Body of pancreas (tissue), 4 donors: ENCODE measurements around the gene CDKAL1.

Source experiments
- CTCF ChIP-seq, 7 experiments: fragments of 450-650 bp in 4 of 7; fragments of 200-600 bp in 3 of 7; sonication (generic) in 3 of 7; IDR thresholded peaks; one replicate each; pipeline ENCODE4 v1.5.1; 2016 to 2019; ENCODE audit warnings: antibody characterized with exemption in 7 of 7
- POLR2A ChIP-seq, 3 donors: fragments of 450-650 bp; IDR thresholded peaks; one replicate each; pipeline ENCODE4 v1.6.1; 2016; ENCODE audit warnings: antibody characterized with exemption in 3 of 3, mild to moderate bottlenecking in 2 of 3

- TF ChIP-seq CTCF (IDR thresholded peaks at IDR 0.05) = no peak
- TF ChIP-seq POLR2A (IDR thresholded peaks at IDR 0.05) = no peak
These were observed 347.8 kb downstream of the CDKAL1 start for GRCh38 chr6:20882014-20882413.
